ENCODE data around the gene SMARCD1. TPM values are rescaled to one million over a fixed set of nuclear protein-coding genes. Genes with fewer than 3 reads are reported as not detected.
A peak's percentile ranks its signal among the peaks of the same experiment; 100 is the strongest.

The SMARCD1 gene
- total and polyA plus RNA-seq, 7 donors, result 11.7 to 21.1 (median 16.4) TPM

DNA sequence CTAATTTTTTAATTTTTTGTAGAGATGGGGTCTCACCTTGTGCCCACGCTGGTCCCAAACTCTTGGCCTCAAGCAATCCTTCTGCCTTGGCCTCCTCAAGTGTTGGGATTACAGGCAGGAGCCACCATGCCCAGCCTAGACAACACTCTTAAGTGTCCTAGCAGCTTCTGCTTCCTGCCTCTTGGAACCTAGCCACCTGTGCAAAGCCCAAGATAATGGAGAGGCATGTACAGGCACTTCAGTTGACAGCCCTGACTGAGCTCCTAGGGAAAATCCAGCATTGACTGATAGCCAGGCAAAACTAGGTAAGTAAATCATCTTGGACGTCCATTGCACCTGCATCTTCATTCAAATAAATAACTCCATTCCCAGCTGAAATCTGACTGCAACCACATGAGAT, 42.4 kb downstream of the SMARCD1 start:
- H3K27ac ChIP-seq, result no peak overlapping the region
- ATAC-seq (no peak), DNase-seq (no peak)
- H3K27me3 ChIP-seq (ENCODE audit: insufficient read depth in 3 of 3, low read length in 2 of 3), result no peaks in the 10 kb centered on the region
- TF ChIP-seq, protein P1, sequence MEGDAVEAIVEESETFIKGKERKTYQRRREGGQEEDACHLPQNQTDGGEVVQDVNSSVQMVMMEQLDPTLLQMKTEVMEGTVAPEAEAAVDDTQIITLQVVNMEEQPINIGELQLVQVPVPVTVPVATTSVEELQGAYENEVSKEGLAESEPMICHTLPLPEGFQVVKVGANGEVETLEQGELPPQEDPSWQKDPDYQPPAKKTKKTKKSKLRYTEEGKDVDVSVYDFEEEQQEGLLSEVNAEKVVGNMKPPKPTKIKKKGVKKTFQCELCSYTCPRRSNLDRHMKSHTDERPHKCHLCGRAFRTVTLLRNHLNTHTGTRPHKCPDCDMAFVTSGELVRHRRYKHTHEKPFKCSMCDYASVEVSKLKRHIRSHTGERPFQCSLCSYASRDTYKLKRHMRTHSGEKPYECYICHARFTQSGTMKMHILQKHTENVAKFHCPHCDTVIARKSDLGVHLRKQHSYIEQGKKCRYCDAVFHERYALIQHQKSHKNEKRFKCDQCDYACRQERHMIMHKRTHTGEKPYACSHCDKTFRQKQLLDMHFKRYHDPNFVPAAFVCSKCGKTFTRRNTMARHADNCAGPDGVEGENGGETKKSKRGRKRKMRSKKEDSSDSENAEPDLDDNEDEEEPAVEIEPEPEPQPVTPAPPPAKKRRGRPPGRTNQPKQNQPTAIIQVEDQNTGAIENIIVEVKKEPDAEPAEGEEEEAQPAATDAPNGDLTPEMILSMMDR (IDR thresholded peaks at IDR 0.05), result no peak
- intact Hi-C loops (cut with DNase I), result loop anchor here in 1 of 2 donors (5.0 kb wide), 1 partner anchor 50 kb away; no protein-coding TSS in a partner anchor
- no peaks in the 10 kb centered on the region for H3K4me1 ChIP-seq
- 74 to 89% (median 78%) methylated on average over 2 of the region's 2 CpGs for WGBS, 3 donors
- H3K4me3 ChIP-seq, result no peak overlapping the region
- no peaks in the 10 kb centered on the region for H3K9me3 ChIP-seq
- H3K36me3 ChIP-seq (ENCODE audit: insufficient read depth in 1 of 2, low read depth in 1 of 2), result peaks cover 0 to 80% of the 10 kb centered on the region in 2 donors

DNA sequence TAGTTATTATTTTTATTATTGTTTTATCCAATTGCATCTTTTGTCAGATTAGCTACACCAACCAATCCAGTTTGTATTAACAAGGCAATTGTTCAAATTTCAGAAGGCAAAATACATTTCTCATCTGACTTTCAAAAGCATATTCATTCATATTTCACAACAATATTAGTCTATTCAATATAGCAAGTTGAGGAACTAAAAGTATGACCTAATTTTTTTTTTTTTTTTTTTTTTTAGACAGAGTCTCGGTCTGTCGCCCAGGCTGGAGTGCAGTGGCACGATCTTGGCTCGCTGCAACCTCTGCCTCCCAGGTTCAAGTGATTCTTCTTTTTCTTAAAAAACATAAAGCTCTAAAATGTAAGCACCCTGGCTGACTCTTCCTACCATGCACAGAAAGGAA, 44.1 kb downstream of the SMARCD1 start:
- intact Hi-C loops (cut with DNase I), result loop anchor here in 1 of 2 donors (5.0 kb wide), 1 partner anchor 48 kb away; no protein-coding TSS in a partner anchor
- Histone ChIP-seq H3K36me3 (ENCODE audit: insufficient read depth in 1 of 2, low read depth in 1 of 2) (peaks cover 0 to 82% of the 10 kb centered on the region in 2 donors), H3K27ac (no peak overlapping the region), H3K27me3 (ENCODE audit: insufficient read depth in 3 of 3, low read length in 2 of 3) (no peaks in the 10 kb centered on the region), H3K4me1 (no peaks in the 10 kb centered on the region), H3K9me3 (no peaks in the 10 kb centered on the region), H3K4me3 (no peak overlapping the region)
- ATAC-seq, result no peak
- 89 to 96% (median 90%) methylated on average over 4 of the region's 4 CpGs for WGBS, 3 donors
- TF ChIP-seq, protein P1 (IDR thresholded peaks at IDR 0.05), result no peak
- DNase-seq, result no peak

DNA sequence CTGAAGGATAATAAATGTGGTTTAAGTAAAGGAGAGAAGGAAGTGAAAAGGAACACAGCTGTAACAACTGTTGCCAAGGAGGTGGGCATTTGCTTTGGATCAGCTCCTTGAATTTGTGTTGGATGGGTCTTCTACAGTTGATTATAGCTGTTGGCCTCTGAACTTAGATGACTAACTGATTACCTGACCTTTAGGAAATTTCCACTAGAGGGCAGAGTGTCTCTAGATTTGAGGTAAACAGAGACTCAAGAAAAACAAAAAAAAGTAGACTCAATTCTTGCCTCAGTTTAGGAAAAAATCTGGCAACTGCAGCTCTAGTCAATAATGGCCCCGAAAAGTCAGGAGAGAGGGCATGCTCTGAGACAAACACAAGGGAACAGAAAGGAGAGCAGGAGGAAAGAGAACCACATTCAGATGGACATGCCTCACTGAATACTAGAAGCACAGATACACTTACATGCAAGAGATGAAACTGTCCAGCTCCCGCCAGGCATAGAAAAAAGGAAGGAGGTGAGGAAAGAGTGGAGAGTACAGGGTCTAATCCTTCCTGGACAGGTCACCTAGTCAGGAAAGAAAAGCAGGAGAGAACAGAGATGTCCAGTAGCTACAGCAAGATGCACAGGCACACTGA, 47.5 kb downstream of the SMARCD1 start:
- H3K4me3 ChIP-seq, result no peak overlapping the region
- H3K27ac ChIP-seq, result no peak overlapping the region
- no peaks in the 10 kb centered on the region for H3K27me3 ChIP-seq (ENCODE audit: insufficient read depth in 3 of 3, low read length in 2 of 3)
- no peaks in the 10 kb centered on the region for H3K9me3 ChIP-seq
- DNase-seq, result no peak
- 52 to 78% (median 77%) methylated on average over 2 of the region's 2 CpGs for WGBS, 3 donors
- H3K4me1 ChIP-seq, result no peaks in the 10 kb centered on the region
- peaks cover 0 to 88% of the 10 kb centered on the region in 2 donors for H3K36me3 ChIP-seq (ENCODE audit: insufficient read depth in 1 of 2, low read depth in 1 of 2)
- ATAC-seq, result peak in 2 of 4 donors; percentile 30 to 67
- TF ChIP-seq, protein P1 (IDR thresholded peaks at IDR 0.05), result peak; percentile 60
- intact Hi-C loops (cut with DNase I), result loop anchor here in 1 of 2 donors (2.0 to 5.0 kb wide), 2 partner anchors 45 to 182 kb away; no protein-coding TSS in a partner anchor

DNA sequence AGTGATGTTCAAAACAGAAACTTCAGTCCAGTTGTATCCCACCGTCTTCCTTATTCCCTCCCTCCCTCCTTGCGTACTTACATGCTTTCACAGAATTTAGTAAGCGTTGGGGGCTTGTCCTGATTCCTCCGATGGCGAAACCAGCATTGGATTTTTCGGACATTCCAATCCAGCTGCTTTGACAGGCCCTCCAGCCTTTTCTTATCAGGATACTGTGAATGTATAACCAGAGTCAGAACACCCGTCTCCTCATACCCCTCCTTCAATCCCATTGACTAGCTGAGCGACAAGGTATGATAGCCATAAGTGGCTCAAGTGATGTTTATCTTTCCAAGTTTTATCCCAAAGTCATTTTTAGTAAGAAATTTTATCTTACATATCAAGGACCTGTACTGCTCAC, 57.9 kb downstream of the SMARCD1 start:
- TF ChIP-seq, protein P1 (IDR thresholded peaks at IDR 0.05), result no peak
- Histone ChIP-seq H3K4me1 (no peaks in the 10 kb centered on the region), H3K36me3 (ENCODE audit: insufficient read depth in 1 of 2, low read depth in 1 of 2) (peaks cover 0 to 20% of the 10 kb centered on the region in 2 donors), H3K9me3 (no peaks in the 10 kb centered on the region), H3K27ac (no peak overlapping the region), H3K4me3 (no peak overlapping the region), H3K27me3 (ENCODE audit: insufficient read depth in 3 of 3, low read length in 2 of 3) (no peaks in the 10 kb centered on the region)
- ATAC-seq (no peak), DNase-seq (no peak)
- intact Hi-C loops (cut with DNase I), result no loop called here
- WGBS, 3 donors, result 89 to 95% (median 92%) methylated on average over 8 of the region's 8 CpGs
